RPMI8226 (cell line): ENCODE results near the gene TRMT44.
"Not testable (repeated sequence)": the region's sequence is repeated elsewhere in the genome, so short reads cannot be mapped to it uniquely, and the experiment has no call there.

Experiments
- DNase-seq: peaks from one replicate; pipeline ENCODE4 v3.0.0-alpha.2; 2015

The TRMT44 gene

DNA sequence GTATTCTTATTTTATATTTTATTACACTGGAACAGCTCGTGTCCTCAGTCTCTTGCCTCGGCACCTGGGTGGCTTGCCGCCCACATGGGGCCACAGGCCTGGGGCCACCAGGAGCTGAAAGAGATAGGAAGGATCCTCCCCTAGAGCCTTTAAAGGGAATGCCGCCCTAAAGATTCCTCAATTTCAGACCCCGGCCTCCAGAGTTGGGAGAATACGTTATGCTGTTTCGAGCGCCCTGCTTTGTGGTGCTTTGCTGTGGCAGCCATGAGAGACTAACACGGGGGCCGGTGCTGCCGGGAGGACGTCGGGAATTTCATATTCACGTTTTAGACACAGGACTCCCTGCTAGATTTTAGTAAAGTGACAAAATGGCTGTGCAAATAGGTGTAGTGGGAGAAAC lies 33.3 kb upstream of the TRMT44 start:
- no peak for DNase-seq

DNA sequence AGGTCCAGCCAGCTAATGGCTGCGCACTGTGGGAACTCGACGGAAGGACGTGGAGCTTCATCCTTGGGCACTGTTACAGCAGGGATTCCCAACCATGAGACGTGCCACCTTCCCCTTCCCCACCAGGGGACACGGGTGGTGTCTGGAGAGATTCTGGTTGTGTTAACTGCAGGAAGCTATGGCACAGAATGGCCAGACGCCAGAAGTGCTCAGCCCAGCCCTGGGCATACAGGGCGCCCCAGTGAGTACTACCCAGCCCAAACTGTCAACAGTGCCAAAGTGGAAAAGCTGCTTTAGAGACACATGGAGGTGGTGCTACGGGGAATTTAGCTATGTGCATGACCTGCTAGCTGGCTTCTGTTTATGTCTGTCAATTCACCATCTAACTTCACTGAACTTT lies 32.8 kb upstream of the TRMT44 start:
- no peak for DNase-seq

DNA sequence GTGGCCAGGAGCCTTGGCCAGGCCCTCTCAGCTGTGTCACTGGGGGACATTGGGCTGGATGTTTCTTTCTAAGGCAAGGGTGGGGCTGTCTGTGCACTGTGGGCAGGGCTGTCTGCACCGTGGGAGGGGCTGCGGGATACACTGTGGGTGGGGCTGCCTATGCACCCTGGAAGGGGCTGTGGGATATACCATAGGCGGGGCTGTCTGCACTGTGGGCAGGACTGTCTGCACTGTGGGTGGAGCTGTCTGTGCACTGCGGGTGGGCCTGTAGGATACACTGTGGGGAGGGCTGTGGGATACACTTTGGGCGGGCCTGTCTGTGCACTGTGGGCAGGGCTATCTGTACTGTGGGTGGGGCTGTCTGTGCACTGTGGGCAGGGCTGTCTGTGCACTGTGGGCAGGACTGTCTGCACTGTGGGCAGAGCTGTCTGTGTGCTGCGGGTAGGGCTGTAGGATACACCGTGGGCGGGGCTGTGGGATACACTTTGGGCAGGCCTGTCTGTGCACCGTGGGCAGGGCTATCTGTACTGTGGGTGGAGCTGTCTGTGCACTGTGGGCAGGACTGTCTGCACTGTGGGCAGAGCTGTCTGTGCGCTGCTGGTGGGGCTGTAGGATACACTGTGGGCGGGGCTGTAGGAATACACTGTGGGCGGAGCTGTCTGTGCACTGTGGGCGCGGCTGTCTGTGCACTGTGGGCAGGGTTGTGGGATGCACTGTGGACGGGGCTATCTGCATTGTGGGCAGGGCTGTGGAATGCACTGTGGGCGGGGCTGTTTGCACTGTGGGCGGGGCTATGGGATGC lies 31.1 kb upstream of the TRMT44 start:
- DNase-seq = no peak

DNA sequence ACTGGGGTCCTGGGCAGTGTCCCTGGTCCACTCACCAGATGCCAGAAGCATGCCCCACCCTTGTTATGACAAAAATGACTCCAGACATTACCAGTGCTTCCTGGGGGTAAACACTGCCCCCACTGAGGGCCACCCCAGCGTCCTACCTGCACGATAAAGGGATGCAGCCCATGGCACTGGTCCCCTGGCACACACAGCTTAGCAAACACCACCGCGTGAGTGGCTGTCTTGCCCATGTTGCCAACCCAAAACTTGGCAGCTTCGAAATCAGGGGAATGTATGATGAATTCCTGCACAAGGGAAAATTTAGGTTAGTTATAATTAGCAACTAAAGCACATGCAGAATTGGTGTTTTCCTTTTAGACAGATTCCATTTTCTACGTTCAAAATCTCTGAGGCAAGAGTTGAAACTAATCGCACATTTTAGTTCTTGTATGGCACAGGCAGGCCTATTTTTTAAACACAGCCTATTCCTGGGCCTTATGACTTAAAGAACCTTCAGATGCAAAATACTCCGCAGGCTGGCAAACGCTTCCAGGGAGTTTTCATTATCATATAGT lies 30.4 kb upstream of the TRMT44 start:
- no peak for DNase-seq

DNA sequence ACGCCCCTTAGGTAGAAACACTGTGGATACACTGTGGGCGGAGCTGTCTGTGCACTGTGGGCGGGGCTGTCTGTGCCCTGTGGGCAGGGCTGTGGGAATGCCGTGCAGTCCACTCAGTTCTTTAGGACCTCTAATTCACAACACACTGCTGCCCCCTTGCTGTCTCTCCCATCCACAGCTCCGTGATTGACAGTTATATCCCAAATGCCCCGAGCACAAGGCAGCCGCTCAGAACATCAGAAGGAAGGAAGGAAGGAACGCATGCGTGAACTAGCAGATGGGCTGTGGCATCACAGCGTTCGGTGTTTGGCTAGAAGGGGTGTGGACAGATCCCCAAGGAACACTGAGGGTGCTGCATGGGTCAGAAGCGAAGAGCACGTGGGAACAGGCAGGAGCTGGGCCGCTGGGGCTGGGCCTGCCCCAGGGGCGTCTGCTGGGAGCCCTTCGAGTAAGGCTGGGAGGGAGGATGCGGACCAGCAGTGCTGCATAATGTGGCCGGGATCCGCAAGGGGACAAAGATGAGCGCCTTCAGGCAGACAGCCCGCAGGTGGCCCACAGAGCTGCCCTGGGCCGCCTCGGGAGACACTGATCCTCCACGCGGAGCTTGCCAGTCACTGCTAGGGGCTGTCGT lies 29.8 kb upstream of the TRMT44 start:
- no peak for DNase-seq

DNA sequence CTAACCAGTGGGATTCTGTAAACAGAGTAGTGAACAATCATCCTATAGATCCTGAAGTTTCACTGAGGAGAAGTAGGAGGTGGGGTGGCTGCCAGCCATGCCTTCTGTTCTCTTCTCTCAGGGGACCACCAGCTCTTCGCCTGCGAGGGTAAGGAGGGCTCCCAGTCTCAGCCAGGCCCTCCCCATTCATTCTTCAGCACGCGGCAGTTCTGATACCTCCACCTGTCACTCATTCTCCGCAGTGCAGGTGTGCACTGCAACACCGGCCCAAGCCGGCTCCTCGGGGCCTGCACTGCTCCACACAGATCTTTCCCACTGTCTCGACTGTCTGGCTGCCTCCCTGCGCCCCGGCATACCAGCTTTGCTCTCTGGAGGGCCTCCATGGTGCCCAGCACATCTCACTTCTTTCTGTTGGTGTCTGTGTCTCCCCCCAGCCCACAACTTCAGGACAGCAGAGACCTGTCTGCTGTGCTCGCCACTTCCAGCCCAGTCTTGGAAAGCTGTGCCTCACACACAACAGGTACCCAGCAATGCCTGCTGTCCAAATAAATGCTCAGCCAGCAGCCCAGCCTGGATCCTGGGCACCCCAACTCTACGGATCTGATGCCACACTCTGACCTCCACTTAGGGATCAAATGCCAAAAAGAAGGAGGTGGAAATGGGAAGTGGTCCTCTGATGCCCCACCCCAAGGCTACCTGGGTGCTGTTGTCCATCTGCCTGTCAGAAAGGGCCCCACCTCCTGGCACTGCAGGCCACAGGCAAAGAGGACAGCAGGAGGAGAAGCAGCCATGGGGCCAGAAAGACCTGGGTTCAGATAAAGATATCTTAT lies 29.0 kb upstream of the TRMT44 start:
- no peak for DNase-seq

DNA sequence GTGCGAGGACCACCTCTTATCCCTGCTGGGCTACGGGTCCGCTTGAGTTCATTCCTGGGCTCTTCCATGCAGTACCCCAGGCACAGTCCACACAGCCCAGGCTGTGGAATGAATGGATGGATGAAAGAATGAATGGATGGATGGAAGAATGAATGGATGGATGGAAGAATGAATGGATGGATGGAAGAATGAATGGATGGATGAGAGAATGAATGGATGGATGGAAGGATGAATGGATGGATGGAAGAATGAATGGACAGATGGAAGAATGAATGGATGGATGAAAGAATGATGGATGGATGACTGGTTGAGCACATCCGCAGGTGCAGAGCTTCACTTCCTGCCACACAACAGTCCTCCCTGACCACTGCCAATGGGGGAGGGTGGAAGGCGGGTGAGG lies 28.3 kb upstream of the TRMT44 start:
- DNase-seq = no peak

DNA sequence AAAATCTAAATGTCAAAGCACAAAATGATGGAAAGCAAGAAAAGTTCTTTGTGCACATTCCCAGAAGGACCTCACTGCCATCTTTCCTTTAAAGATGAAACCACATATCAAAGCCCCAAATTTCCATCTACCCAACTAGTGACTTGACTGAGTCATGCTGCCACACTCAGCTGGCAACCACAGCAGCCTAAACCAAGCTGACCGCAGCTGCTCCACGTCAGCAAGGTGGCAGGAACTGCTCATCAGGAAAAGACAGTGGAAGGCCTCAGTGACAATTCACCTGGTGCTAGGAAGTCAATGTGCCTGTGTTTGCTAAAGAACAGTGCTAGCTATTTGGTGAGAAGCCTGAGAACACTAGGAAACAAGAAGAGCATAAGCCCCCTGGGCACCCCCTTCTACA lies 26.2 kb upstream of the TRMT44 start:
- DNase-seq = no peak

DNA sequence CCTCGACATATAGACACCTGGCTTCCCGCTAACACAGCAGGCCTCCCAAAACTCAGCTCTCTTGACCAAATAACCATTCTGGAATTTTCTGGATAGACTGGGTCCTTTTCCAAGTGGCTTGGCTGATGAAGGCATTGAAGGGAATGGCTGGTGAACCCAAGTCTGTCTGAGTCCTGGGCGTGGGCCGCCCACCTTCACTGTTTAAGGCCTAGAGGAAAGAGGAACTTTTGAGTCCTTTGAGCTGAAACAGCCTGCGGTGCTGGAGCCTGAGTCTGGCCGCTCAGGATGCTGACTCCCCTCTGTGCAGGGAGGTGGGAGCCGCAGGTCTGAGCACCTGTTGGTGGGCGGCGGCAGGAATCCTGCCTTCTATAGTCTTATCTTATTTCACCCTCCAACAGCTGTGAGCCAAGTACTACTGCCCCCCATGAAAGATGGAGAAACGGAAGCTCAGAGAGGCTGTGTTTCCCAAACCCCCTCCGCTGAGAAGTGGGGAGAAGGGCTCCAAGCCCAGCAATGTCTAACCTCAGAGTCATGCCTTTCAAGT lies 23.4 kb upstream of the TRMT44 start:
- DNase-seq = no peak

DNA sequence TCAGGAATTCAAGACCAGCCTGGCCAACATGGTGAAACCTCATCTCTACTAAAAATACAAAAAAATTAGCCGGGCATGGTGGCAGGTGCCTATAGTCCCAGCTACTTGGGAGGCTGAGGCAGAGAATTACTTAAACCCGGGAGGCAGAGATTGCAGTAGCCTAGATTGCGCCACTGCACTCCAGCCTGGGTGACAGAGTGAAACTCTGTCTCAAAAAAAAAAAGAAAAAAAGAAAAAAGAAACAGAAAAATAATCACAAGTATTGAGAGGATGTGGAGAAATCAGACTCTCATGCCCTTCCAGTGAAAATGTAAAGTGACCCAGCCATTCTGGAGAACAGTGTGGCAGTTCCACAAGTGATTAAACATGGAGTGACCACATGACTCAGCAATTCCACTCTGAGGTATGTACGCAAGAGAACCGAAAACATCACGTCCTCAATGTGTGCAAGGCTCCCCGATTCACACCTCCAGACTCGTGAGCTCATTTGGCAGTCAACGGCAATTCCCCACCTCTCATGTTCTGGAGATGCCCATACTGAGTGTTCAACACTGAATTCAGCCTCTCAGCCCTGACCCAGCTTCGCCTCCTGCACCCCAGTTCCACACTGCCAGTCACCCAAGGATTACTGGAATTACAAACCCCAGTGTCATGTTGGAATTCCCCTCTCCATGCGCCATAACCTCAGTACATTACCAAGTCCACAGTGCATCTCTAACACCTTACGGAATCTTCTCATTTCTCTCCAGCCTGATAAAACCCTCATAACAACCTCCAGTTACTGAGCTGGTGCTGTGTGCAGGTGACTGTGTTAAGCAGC lies 21.1 kb upstream of the TRMT44 start:
- DNase-seq = no peak

DNA sequence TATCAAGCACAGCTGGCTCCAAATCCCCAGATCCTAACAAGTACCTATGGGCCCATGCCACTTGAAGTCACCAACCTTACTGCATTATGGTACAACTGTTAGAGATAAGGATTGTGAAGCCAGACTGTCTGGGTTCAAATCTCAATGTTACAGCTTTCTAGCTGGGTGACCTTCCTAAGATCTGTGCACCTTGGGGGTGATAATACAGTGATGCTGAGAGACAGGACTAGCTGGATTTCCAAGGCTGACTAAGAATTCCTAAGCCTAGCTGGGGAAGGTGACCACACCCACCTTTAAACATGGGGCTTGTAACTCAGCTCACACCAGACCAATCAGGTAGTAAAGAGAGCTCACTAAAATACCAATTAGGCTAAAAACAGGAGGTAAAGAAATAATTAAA lies 20.4 kb upstream of the TRMT44 start:
- not testable (repeated sequence) for DNase-seq

DNA sequence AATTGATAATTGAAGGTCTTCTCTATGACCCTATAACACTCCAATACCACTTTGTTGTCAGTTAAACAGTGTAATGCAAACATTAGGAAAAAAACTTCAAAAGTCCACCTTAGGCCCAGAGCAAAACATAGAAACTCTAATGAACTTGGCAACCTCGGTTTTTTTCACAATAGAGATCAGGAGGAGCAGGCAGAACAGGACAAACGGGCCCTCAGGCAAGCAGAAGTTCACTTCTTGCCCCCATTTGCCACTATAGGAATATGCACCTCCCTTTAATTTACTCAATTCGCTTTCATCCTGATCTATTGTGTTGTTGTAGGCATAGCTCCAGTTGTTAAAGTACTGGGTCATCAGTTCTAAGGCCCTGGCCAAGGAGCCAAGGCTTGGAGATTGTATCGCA lies 18.2 kb upstream of the TRMT44 start:
- no peak for DNase-seq

DNA sequence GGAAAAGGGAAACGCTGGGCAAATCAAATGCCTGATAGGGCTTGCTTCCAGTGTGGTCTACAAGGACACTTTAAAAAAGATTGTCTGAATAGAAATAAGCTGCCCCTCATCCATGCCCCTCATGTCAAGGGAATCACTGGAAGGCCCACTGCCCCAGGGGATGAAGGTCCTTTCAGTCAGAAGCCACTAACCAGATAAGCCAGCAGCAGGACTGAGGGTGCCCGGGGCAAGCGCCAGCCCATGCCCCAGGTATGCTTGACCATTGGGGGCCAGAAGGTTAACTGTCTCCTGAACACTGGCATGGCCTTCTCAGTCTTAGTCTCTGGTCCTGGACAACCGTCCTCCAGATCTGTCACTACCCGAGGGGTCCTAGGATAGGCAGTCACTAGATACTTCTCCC lies 17.8 kb upstream of the TRMT44 start:
- no peak for DNase-seq

DNA sequence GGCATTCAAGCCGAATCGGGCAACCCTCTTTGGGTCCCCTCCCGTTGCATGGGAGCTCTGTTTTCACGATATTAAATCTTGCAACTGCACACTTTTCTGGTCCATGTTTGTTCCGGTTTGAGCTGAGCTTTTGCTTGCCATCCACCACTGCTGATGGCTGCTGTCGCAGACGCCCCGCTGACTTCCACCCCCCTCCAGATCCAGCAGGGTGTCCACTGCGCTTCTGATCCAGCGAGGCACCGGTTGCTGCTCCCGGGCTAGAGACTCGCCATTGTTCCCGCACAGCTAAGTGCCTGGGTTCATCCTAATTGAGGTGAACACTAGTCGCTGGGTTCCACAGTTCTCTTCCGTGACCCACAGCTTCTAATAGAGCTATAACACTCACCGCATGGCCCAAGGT lies 13.3 kb upstream of the TRMT44 start:
- DNase-seq = no peak

DNA sequence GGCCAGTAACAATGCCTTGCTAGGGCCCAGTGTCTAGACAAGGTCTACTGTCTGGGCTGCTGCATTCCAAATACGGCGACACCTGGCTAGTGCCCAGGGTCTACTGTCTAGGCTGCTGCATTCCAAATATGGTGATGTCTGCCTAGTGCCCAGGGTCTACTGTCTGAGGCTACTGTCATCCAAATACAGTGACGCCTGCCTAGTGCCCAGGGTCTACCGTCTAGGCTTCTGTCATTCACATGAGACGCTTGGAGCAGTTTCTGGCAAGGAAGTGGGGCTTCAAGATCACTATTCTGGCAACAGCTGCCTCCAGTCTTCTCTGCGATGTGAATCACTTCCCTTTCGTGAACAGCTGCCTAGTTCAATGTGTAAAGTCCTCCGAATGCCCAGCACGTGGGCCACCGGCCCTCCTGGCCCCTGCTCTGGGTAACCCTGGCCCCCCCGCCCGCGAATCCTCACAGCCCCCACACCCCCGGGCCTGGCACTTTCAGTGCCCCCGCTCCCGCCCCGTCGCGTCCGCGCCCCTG lies 12.8 kb upstream of the TRMT44 start:
- DNase-seq = peak; percentile 63

DNA sequence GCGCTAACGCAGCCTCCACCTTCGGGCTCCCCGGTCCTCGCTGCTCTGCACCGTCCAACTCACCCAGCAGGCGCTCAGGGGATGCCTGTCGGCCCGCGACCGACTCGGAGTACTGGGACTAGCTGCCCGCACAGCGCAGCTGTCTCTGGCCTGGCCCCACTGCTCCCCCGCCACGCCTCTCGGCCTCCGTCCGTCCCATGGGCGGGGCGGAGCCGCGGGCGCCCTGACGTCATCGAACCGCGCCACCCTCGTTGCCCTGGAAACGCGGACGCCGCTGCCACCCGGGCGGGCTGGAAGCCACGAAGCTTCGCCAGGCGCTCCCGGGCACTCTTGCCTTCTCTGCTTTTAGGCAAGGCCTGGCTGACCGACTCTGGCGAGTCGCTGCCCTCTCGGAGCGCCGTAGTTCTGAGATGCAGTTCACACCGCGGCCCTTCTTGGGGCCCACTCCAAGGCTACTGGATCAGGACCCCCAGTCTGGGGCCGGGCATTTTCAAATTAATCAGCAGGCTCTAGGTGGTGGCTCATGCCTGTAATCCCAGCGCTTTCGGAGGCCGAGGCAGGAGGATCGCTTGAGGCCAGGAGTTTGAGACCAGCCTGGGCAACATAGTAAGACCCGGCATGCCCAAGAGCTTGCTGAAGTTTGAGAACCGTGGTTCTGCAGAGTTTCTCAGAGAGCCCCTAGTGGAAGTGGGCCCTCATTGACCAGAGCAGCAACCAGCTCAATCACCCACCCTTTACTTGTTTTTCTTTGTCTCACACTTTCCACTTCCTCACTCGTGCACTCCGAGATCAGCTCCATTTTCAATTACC lies 12.1 kb upstream of the TRMT44 start:
- DNase-seq = peak; percentile 89

DNA sequence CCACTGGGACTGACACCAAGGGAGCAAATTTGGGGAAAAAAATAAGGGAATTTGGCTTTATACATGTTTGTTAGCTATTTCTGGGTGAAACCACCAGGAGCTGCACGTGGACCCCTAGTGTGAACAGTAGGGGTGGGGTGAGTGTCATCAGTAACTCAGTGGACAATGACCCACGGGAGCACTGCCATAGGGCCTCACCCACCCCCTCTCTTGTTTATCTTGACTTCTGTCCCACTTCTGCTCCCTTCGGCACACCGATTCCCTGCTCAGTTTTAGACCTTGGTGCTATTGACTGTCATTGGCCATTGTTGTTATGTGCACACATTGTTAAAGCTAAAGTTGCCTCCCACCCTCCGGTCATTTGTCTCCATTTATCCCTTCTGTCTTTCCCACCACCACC lies 9.0 kb upstream of the TRMT44 start:
- no peak for DNase-seq

DNA sequence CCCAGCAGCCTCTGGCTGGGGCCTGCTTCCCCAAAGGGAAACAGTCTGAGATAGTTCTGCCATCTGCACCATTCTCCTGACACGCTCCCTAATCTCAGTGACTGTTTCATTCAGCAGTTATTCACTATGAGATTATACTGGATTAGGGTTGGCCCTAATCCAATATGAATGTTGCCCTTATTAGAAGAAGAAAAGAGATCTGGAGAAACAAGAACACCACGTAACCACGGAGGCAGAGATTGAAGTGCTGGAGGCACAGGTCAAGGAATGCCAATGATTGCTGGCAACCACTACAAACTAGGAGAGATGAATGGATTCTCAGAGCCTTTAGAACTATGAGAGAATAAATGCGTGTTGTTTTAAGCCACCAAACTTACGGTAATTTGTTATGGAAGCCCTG lies 7.4 kb upstream of the TRMT44 start:
- no peak for DNase-seq

DNA sequence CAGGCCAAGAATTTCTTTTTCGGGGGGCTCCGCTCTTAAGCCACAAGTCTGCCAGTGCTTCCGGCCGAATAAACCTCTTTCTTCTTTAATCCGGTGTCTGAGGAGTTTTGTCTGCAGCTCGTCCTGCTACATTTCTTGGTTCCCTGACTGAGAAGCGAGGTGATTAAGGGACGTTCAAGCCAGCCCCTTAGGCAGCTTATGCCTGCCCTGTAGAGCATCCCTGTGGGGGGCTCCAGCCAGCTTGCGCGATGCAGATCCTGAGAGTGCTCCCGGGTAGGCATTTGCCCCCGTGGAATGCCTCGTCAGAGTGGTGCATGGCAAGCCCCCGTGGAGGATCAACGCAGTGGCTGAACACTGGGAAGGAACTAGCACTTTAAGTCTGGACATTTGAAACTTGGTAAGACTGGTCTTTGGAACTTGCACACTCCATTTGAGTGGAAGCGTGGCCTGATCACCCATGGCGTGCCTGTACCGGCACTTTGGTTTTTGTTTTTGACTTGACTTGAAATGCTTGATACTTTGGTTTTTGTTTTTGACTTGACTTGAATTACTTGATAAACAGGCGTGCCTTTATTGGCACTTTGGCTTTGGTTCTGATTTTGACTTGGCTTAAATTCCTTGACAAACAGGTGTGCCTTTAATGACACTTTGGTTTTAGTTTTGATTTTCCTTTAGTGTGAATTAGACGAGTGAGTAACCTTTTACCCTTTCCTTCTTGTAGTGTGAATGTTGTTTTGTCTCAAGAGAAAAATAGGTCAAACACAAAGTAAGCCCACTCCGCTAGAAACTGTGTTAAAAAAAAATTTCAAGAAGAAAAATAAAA lies 6.1 kb upstream of the TRMT44 start:
- no peak for DNase-seq

DNA sequence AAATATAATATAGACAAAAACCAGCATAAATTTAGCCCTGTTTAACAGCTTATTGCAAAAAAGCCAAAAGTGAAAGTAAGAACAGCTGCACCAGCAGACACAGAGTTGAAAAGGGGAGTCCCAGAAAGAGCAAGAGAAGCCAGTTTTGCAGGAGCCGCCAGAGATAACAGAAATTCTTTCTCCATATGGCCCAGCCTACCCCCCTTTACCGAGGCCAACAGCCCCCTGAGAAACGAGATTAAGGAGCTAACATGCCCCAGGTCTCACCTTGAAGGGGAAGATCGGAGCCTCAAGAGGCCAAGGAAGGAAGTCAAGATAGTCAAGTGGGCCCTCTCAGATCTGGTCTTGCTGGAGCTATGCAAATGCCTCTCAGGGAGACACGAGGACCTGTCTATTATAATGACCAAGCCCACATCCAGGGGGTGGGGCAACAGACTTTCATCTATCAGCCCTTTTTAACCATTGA lies 4.9 kb upstream of the TRMT44 start:
- DNase-seq = no peak
